GM21447 (cell line): ENCODE data around the gene OLFM4.

Source experiments
- ATAC-seq: cut with Tn5 transposase; IDR thresholded peaks from one replicate; pipeline ENCODE4 v1.9.1; 2021; ENCODE audit not compliant: unreplicated experiment

Gene OLFM4, protein sequence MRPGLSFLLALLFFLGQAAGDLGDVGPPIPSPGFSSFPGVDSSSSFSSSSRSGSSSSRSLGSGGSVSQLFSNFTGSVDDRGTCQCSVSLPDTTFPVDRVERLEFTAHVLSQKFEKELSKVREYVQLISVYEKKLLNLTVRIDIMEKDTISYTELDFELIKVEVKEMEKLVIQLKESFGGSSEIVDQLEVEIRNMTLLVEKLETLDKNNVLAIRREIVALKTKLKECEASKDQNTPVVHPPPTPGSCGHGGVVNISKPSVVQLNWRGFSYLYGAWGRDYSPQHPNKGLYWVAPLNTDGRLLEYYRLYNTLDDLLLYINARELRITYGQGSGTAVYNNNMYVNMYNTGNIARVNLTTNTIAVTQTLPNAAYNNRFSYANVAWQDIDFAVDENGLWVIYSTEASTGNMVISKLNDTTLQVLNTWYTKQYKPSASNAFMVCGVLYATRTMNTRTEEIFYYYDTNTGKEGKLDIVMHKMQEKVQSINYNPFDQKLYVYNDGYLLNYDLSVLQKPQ

DNA sequence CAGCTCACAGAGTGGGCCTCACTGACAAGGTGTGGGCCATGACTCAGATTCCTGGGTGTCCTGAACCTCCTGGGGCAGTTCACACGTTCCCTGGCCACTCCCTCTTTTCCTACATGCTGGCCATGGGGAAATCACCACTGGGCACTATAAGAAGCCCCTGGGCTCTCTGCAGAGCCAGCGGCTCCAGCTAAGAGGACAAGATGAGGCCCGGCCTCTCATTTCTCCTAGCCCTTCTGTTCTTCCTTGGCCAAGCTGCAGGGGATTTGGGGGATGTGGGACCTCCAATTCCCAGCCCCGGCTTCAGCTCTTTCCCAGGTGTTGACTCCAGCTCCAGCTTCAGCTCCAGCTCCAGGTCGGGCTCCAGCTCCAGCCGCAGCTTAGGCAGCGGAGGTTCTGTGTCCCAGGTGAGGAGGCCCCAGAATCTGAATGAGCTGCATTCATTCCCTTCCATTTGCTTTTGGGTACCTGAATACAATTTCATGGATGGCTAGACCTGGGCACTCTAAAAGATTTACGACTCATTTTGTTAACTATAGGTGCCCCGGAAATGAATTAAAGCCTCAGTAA, at the start of gene OLFM4:
TSS of gene OLFM4 (plus strand) at position 177 of the 567 bp plus-strand sequence. CDS start at position 201, 24 bp downstream.
- ATAC-seq = no peak

DNA sequence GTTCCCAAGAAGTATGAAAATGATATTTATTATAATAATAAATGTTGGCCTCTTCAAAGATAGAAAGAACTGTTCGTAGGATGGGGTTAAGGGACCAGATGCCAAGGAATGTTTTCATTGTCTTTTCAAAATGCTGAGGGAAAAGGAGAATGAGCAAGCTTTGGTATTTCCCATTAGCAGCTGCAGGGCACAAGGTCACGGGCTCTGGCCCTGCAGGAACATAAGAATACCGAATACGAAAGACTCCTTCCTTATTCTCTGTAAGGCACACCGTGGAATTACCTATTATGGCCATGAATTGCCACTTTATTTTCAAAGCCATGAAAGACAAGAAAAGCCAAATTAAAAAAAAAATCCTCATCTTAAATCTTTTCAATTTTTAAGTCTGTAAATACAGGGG, 49.6 kb upstream of the OLFM4 start:
- ATAC-seq = no peak

DNA sequence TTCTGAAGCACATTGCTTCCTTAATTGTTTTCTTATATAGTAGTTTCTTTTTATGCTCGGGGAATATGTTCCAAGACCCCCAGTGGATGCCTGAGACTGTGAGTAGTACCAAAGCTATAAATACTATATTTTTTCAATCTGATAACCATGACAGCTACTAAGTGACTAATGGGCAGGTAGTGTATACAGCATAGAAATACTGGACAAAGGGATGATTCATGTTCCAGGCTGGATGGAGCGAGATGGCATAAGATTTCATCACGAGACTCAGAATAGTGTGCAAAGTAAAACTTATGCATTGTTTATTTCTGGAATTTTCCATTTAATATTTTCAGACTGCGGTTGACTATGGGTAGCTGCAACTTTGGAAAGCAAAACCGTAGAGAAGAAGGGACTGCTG, 47.9 kb upstream of the OLFM4 start:
- no peak for ATAC-seq

DNA sequence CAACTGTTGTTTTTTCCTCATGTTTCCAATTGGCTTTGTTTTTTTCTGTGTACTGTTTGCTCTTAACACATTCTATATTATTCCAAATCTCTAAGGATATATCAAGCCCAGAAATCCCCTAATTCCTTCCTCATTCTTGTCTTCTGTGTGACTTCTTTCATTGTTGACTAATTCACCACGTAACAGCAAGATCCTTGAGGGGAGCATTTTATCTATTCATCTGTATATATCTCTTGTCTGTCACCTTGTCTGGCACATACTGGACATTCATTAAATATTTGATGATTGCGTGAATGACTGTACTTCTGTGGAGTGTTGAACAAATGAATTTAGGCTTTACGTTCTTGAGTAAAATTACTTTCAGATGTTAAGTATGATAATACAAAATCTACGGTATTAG, 44.8 kb upstream of the OLFM4 start:
- ATAC-seq = no peak

DNA sequence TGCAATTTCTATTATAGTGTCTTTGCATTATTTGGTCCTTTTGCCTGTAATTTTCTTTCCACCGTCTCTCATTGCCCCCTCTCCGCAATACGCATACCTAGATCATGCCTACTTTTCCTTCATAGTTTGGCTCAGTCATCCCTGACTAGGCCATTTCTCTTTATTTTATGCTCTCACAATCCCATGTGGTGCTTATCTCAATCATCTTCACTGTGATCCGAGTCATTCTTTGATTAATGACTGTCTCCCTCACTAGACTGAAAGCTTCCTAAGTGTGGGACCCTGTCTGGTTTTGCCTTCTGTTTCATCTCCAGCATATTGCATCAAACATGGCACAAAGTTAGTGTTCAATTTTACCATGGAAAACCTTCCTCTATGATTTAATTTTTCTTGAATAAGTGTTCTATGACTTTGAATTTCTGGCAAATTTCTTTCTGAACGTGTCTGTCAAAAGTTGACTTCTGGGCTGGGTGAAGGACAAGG, 43.7 kb upstream of the OLFM4 start:
- no peak for ATAC-seq

DNA sequence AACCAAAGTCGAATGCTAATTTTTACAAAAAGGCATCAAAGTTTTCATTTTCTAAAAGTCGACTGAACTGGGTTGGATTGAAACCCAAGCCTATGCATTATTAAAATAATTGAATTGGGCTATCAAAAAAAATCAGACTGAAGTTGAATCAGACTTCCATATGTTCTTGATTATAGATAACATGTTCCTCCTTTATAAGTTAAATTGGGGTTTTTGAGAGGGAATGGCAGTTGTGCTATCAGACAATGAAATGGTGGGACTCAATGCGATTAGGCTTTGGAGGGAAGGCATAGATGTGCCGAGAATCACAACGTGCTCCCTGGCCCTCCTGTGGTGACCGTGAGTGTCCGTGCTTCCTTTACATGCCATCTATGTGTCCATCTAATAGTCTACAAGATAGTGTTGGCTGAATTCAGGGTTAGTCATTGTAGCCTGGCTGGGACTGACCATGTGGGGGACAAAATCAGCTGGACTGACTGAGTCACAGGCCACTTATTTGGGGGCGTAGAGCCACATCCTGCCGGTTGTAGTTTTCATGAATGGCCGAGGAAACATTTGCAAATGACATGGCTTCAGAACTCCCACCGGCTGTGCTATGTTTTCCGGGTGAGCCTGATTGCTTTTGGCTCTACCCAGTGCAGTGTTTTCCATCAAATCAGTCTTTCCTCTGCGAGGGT, 37.1 kb upstream of the OLFM4 start:
- no peak for ATAC-seq

DNA sequence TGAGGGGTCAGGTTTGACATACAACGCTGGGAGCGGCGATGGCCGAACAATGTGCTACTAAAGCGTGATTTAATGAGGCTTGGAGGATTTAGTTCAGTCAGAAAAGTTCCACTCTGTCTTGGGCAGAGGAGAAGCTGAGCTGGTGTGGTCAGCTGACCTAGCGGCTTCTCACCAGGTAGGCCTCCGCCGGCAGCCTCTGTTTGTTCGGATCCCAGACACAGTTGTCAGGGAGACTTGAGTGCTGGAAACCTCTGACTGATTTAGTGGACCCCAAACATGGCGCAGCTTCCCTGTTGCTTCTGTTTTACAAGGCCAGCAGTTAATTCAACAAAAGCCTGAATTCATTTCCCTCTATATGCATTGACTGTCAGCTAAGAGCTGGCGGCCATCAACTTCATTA, 36.5 kb upstream of the OLFM4 start:
- no peak for ATAC-seq

DNA sequence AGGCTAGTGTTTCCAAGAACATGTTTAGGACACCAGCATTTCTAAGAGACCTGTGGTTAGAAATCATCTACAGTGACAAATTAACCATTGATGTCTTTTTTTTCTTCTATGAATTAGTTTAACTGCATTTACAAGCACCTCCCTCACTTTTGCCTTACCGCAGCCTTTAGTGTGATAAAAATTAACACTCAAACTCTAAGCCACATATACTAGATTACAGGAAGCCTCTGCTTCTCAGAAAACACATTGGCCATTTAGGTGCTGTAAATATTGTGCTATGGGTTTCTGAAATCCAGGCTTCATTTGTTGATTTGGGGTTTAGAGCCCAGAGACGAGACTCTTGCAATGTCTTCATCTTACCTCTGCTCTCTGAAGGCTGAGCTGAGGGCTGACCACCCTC, 34.6 kb upstream of the OLFM4 start:
- no peak for ATAC-seq

DNA sequence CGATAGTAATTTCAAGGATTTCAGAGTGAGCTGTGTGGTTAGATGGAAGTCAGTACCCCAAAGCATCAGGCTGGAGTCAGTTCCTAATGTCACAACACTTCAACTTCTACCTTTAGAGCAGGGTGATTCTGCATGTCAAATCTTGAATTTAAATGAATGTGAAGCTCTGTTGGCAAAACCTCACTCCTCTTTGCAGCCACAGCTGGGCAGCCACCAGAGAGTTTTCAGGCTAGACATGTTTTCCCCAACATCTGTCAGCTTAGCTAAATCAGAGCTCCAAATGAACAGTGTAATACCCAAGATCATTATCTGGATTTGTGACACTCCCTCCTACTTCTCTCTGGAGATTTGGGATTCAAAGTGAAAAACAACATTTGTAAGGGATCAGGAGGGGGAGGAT, 33.7 kb upstream of the OLFM4 start:
- no peak for ATAC-seq

DNA sequence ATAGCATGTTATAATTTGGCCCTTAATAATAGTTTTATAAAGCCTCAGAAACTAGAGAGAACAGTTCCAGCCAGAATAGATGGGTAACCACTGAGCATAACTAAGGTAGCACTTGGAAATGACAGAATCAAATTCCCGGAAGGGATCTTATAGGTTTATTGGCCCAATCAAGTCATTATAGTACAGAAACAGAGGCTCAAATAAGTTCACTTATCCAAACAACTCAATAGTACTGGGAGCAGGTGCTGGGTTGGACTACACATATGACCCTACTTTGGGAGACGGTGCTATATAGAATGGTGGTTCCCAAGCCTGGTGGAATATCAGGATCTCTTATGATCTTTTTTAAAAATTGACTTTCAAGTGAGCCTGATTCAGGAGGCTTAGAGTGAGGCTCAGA, 32.7 kb upstream of the OLFM4 start:
- ATAC-seq = no peak

DNA sequence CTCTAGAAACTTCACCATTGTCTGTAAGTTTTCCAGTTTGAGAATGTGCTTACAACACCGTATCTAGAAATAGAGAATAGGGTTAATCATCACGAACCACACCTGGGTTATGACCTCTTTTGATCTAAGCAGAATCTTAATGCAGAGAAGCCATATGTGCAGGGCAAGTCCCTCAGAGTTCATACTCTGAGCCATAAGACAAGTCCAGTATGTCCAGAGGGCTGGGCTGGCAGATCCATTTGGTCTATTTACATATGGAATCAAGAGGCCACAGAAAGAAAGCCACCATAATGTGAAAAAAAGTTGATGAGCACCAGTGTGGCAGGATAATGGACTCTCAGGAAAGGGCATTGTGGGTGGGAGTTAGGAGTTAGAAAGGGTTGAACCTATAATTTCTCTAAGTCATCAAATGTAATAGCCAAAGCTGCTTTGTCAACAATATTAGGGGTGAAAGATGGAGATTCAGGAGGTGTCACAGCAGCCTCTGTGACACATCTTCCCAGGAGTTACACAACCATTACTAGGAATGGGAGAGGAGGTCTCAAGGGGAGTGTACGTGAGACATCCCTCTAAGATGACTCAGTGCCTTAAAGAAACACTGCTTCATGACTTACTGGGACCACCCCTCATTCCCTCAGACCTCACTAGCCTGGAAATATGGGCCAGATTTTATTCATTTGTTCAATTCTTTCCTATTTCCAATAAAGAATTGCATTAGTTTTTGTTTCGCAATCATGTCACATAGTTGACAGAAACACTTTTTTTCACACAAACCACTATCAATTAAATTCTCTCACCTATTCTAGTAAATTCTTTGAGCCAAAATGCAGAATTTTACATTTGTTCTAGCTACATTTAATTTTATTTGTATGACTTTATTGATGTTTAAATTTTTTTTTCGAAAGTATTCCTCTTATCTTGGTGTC, 30.4 kb upstream of the OLFM4 start:
- no peak for ATAC-seq

DNA sequence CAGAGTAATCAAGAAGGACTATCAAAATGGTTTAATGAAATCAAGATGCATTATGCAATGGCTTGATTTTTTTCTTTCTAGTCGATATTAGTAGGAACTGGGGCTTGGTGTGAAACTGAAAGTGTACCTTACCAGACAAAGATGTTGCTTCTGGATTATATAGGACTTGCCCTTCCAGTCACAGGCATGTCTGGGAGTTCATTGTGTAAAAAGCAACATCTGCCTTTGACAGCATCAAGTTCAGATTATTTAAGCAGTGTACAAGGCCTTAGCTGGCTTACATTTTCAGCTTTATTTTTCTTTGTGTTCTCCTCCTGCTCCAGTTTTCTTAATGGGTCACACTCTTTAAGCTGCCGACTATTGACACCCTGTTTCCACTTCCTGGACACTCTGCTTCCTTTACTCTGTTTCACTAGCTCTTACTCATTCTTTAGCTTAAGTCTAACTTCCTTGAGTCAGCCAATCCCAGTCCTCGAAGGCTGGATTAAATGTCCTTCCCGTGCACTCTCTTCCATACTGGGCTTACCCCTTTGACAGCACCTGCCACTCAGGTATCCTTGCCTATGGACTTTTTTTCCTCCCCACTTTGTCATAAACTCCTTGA, 29.4 kb upstream of the OLFM4 start:
- no peak for ATAC-seq

DNA sequence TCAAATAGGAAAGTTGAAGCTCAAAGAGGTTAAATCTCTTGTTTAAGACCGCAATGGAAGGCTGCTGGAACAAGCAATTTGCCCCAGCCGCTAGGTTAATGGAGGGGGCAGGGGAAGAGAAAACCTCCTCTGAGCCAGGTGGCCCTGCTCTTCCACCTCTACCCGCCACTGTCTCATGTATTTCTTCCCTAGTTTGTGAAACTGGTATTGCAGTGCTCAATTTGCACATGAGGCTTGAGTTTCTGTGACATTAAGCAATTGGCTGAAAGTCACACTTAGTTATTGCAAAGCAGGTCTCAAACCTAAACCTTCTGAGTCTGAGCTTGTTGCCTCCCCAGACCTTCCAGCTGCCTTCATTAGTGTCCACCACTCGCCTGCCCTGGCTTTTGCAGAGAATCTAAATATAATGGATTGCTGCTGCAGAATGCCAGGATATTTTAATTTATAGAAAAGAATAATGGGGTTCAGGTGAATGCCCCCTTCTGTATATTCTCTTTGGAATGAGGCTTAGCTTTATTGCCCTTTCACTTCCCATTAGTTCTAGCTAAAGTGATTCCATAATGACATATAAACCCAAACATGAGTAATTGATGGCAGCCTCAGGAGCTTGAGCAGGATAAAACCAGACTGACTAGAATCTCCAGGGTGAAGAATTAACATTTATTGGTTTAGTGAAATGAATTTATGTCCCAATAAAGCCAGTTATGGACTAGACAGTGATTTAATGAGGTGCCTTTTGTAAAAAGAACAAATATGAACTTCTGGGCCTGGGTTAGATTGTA, 27.0 kb upstream of the OLFM4 start:
- ATAC-seq = no peak

DNA sequence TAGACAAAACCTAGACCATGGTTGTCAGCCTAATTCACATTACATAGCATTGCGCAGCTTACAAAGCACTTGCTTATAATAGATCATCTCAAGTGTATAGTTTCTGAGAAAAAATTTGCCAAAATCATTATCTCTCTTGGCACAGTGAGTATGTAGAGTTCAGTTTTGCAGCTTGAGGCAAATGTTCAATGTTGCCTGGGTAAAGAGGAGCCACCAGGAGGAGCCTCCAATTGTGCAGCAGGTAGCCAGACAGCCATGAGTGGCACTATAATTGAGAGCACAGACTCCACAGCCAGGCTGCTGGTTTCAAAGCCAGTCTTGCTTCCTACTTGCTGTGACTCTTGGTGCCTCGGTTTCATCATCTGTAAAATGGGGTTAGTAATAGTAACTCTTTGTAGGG, 24.0 kb upstream of the OLFM4 start:
- ATAC-seq = no peak

DNA sequence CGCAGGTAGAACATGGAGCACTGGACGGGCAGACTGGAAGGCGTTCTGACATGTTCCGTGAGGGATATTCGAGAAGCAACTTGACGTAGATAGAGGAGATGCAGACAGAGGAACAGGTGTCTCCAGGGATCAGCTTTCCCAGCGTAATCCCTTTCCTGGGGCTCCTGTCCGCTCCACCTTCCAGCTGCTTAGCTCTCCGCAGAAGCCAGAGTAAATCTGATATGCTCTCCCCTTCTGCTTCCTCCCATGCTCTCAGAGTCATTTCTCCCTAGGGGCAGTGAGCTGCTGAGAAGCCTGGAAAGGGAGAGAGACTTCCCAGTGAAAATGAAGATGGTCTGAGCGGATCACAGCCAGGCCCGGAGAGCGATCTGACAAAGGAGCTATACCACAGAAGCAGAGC, 23.0 kb upstream of the OLFM4 start:
- no peak for ATAC-seq

DNA sequence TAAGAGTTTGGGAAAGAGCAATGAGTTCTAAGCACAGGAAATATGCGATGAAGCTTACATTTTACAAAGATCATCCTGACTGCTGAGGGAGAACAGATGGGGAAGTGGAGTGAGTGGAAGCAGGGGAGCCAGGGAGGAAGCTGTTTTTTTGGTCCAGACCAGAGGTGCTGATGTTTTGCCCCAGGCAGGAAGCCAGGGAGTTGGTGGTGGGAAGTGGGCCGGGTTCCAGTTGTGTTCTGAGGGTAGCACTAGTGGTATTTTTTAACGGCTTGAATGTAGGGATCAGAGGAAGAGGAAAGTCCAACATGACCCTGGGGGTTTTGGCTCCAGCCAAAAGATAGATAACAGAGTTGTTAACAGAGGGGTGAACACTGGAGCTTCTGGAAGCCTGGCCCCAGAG, 20.7 kb upstream of the OLFM4 start:
- no peak for ATAC-seq

DNA sequence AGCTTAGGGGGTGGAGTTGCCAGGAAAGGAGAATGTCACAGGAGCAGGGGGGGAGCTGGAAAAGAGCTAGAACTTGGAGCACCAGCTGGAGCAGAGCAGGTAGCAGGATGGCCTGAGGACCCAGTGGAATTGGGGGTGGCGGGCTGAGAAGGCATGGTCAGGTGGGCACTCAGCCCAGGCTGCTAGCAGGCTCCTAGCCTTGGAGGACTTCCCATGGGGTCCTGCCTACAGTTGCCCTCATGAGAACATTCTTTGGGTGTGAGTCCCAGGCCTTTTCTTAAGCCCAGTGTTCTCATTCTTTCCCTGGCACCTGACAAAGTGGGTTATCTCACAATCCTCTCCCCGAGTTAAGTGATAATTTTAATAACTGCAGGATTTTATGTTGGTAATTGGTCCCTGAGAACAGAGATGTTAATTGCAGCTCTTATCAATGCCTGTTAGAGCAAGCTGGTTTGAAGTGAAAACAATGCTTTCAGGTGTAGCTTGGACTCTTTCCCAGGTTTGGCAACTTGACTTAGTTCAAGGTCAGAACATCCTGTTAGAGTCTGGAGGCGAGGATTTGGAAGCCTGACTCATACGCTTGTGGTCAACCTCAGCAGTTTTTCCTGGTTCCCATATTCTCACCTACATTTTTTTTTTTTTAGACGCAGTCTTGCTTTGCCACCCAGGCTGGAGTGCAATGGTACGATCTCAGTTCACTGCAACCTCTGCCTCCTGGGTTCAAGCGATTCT, 18.1 kb upstream of the OLFM4 start:
- ATAC-seq = no peak

DNA sequence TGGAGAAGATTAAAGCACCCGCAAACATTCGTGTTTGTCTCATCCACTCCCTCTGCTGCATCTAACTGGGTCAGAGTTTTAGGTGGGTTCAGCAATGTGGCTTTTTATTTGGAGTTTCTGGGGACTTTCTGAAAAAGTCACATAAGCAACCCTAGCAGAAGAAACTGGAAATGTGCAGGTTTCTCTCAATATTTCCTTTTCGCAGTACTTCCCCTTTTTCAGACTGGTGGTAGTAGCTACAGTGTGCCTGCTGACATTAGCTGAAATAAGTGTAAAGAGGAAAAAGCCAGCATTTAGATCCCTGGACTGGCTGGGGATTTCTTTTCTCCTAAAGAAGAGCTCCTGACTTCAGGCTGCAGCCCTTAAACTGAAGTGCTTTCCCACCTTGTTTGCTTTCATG, 15.9 kb upstream of the OLFM4 start:
- no peak for ATAC-seq

DNA sequence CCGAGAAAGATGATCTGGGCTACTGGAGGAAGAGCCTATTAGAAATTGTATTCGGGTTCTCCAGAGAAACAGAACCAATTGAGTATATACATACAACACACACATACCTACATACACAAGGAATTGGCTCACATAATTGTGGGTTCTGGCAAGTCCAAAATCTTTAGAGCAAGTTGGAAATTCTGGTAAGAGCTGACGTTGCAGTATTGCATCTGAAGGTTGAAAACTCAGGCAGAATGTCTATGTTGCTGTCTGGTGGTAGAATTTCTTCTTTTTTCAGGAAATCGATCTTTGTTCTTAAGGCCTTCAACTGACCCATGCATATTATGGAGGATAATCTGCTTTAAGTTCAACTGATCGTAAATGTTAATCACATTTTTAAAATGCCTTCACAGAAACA, 15.5 kb upstream of the OLFM4 start:
- ATAC-seq = no peak
